HG02759 (cell line): ENCODE measurements around the gene TTF2.

Experiments
- ATAC-seq: cut with Tn5 transposase; IDR thresholded peaks from one replicate; pipeline ENCODE4 v1.9.1; 2021; ENCODE audit warnings: mild to moderate bottlenecking, moderate library complexity; ENCODE audit not compliant: unreplicated experiment

TTF2 gene

DNA sequence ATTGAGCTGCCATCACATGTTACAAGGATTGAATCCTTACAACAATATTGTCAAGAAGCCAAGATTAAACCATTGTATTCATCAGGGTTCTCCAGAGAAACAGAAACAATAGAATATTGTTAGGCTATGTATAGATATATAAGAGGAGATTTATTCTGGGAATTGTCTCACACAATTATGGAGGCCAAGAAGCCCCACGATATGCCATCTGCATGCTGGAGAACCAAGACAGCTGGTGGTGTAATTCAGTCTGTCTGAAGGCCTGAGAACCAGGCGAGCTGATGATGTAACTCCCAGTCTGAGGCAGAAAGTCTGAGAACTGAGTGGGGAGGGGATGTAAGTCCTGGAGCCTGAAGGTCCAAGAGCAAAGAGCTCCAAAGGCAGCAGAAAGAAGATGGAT, 14.5 kb upstream of the TTF2 start:
- no peak for ATAC-seq

- ATAC-seq = no peak
These were observed 13.3 kb upstream of the TTF2 start for GRCh38 chr1:117046781-117047180.

DNA sequence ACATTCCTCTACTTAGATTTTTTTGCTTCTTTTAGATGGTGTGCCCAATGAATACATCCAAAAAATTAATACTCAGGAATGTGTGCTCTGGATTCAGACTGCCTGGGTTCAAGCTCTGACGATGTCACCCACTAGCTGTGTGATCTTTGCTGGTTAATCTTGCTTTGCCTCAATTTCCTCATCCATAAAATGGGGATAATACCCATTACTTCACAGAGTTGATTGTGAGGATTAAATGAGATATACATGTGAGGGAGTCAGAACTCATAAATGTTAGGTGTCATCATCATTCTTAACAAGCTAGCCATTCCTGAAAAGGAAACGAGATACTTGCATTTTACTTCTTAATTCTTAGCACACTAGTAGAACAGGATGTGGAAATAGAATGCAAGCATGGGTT, 12.9 kb upstream of the TTF2 start:
- ATAC-seq = no peak

- ATAC-seq = no peak
These were observed 10.3 kb upstream of the TTF2 start for GRCh38 chr1:117049857-117050256.

- ATAC-seq = peak; percentile 84
These were observed 8.7 kb upstream of the TTF2 start for GRCh38 chr1:117051224-117052064.

DNA sequence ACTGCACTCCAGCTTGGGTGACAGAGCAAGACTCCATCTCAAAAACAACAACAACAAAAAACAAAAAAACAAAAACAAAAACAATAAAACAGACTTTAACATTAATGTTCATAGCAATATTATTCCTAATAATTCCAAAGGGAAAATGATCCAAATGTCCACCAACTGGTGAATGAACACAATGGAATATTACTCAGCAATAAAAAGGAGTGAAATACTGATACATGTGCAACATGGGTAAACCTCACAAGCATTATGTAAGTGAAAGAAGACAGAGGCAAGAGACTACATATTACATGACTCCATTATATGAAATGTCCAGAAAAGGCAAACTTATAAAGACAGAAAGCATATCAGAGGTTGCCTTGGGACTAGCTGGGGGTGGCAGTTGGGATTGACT, 6.1 kb upstream of the TTF2 start:
- no peak for ATAC-seq

GRCh38 chr1:117058810-117059209, 1.3 kb upstream of the TTF2 start:
- ATAC-seq = no peak

DNA sequence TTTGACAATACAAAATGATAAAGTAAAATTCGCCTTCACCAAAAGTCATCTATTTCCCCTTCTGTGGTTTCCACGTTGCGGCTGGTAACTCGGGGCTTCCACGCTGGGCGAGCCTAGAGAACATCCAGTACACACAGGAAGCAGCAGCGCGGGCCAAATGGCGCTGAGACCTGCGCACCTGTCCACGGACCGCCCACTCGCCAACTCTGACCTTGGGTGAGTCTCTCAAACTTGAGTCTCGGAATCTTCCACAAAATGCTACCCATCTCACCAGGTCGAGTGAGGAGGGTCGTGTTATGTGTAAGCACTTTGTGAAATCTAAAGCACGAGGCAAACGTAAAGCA, 820 bp upstream of the TTF2 start:
- ATAC-seq = peak; percentile 37

DNA sequence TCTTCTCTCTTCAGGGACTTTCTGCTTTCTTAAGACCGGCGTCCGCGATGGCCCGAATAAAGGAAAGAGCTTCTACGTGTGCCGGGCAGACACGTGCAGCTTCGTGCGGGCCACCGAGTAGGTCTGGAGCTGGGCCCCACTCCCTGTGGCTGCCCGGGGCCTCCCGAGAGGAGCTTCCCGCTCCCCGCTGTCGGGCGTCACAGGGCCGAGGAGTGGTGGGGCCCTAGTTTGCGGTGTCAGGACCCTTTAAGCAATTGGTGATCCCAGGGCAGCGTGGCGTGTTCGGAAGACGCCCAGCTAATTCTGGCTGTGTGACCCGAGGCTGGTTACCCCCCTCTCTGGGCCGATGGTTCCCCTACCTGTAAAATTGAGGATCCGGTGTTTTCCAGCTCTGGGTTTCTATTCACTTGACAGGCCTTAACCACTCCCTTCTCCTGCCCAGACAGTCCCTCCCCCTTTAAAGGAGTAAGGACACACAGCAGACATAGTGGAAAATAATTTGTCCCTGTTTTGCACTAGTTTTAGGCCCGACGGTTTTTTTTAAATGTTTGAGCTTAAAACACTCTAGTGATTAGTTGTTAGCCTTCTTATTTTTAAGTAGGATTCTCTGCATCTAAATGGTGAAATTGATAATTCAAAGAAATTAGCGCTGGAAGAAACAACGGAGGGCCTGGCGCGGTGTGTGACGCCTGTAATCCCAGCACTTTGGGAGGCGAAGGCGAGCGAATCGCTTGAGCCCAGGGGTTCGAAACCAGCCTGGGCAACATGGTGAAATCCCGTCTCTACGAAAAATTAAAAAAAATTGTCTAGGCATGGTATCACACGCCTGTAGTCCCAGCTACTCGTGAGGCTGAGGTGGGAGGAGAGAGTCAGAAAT, 553 bp downstream of the TTF2 start:
- ATAC-seq = peak; percentile 6

DNA sequence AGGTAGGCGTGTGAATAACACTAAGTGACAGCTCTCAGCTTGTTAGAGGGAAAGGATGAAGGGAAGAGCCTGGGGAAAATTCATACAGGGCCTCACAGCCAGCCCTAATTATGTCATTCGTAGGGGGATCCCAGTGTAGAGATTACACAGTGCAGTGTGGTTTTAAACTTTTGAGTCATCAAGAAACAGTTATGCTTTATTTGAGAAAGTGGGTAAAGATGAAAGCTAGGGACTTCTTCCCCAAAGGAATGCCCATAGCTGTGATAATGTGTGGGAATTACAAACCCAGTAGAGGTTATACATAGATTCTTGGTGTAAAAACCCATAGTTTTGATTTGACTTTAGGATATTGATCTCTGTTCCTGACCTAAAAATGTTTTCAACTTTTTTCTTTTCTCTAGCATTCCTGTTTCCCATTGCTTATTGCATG, 1.9 kb downstream of the TTF2 start:
- ATAC-seq = peak; percentile 29

DNA sequence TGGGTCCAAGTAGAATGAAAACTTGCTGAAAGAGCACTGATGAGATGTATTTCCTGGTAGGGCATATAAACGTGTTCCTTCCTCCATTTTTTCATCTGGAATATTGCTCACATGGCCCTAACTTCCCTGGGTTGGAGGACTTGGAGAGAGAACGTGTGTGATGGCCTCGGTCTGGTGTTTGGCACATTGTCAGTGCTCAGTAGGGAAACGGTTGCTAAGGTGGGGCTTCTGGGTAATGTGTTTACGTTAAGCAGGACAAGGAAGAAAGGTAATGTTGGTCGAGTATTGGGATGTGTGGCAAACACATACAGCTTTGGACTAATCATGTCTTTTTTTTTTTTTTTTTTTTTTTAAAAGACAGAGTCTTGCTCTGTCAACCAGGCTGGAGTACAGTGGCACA, 6.2 kb downstream of the TTF2 start:
- ATAC-seq = no peak

DNA sequence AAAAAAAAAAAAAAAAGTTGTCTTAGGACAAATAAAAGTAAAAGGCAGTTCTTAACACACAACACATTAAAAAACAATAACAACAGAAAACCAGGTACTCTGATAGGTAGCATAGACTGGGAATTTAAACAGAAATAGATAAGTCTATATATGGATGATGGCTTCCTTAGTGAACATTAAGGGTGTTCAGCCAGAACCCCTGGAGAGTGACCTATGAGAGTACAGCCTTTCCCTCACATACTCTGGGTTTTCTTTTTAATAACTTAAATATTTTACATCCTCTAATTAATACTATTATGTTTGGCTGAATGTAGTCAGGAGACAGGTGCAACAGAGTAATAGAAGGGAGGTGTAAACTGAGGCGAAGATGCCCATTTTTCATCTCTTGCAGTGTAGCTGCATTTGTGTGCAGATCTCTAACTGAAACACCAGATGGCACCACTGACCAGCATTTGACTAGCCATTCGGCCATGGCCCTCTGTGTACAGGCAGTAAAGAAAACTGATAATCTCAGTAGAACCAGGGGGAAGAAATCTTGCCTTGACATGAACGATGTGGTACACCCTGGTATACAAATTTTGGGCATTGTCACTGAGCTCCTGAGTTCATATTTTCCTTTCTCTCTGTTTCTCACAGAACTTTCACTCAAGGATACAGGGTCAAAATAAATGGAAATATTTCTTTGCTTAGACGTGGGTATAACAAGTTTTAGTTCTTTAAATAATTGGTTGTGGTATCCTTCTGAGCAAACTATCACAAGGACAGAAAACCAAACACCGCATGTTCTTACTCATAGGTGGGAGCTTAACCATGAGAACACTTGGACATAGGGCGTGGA, 7.6 kb downstream of the TTF2 start:
- peak; percentile 77 for ATAC-seq

- ATAC-seq = no peak
These were observed 8.5 kb downstream of the TTF2 start for GRCh38 chr1:117068580-117068979.

DNA sequence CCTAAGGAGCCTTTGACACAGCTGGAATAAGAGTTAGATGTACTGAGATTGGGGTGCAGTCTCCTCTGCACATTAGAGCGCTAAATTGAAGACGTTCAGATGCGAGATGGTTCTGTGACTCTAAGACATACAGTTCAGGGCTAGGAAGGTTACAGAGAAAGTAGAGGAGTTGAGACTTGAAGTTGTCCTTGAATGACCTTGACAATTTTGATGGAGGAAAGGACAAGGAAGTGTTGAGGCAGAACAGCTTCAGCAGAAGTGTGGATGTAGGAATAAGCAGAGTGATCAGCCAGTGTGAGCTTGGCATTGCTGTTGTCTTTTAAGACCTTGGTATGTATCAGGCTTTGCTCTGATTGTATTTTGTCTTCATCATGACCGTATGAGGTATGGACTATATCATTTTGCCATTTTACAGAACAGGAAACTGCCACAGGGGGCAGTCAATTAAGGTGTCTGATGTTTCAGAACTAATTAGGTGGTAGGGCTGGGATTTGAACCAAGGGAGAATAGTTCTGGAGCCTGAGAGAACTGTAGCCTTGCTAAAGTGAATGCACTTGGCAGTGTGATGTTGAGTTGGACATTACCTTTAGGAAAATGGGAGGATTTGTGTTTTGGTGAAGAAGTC, 9.2 kb downstream of the TTF2 start:
- no peak for ATAC-seq

DNA sequence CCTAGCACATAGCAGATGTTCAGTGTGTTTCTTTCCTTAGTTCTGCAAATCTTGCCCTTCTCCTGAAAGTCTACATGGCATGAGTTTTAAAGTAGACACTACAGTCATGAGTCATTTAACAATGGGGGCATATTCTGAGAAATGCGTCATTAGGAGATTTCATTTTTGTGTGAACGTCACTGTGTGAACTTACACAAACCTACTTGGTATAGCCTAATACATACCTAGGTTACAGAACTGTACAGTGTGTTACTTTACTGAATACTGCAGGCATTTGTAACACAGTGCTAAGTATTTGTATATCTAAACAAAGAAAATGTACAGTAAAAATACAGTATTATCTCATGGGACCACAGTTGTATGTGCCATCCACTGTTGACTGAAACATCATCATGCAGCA, 10.0 kb downstream of the TTF2 start:
- no peak for ATAC-seq

GRCh38 chr1:117076648-117077047, 16.5 kb downstream of the TTF2 start:
- no peak for ATAC-seq

GRCh38 chr1:117077267-117077666, 17.1 kb downstream of the TTF2 start:
- ATAC-seq = no peak

GRCh38 chr1:117079737-117080136, 19.6 kb downstream of the TTF2 start:
- no peak for ATAC-seq

DNA sequence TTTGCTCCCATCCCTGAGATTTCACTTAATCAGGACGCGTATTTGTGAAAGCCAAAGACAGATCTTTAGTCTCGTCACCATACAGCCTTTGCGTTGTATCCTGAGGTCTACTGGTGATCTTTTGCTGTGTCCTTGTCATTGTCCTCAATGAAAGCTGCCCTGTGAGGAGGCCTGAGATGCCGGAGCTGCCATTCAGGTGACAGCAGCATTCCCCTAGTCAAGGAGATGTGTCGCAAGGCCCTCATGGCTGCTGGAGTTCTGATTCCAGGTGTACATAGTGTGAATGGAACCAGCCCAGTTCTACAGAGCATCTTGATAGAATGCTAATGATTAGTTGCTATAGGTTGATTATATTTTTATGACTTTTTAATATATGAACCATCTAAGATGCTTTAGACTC, 24.1 kb downstream of the TTF2 start:
- no peak for ATAC-seq

DNA sequence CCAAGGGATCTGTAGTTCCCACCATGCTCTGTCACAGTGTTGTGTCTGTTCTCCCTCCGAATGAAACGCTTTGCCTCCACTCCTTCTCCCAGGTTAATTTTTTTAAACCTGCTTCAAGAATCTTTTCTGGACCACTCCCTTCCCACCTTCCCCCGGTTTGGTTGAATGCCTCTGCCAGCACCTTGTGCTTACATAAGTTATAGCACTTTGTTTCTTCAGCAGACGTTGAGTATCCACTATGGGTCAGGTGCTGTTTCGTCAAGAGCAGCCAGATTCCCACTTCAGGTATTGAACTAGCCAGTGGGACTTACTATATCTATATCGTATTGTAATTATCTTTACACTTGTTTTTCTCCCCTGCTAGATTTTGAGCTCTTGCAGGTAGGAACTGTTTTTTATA, 27.6 kb downstream of the TTF2 start:
- ATAC-seq = no peak

- no peak for ATAC-seq
These were observed 29.9 kb downstream of the TTF2 start for GRCh38 chr1:117089996-117090395.
